GM19463 (cell line): ENCODE measurements around the gene CD55.
A peak's percentile ranks its signal among the peaks of the same experiment; 100 is the strongest.

ENCODE experiments used
- ATAC-seq: cut with Tn5 transposase; IDR thresholded peaks from one replicate; pipeline ENCODE4 v1.9.1; 2021; ENCODE audit warnings: mild to moderate bottlenecking, moderate library complexity; ENCODE audit not compliant: unreplicated experiment

CD55 gene

GRCh38 chr1:207328004-207328403 lies 6.5 kb downstream of the CD55 start:
- ATAC-seq = no peak

- no peak for ATAC-seq
Observed at GRCh38 chr1:207328908-207329440, 7.5 kb downstream of the CD55 start.

GRCh38 chr1:207329469-207329868 lies 8.0 kb downstream of the CD55 start:
- no peak for ATAC-seq

- no peak for ATAC-seq
Observed at GRCh38 chr1:207330011-207330710, 8.7 kb downstream of the CD55 start.

DNA sequence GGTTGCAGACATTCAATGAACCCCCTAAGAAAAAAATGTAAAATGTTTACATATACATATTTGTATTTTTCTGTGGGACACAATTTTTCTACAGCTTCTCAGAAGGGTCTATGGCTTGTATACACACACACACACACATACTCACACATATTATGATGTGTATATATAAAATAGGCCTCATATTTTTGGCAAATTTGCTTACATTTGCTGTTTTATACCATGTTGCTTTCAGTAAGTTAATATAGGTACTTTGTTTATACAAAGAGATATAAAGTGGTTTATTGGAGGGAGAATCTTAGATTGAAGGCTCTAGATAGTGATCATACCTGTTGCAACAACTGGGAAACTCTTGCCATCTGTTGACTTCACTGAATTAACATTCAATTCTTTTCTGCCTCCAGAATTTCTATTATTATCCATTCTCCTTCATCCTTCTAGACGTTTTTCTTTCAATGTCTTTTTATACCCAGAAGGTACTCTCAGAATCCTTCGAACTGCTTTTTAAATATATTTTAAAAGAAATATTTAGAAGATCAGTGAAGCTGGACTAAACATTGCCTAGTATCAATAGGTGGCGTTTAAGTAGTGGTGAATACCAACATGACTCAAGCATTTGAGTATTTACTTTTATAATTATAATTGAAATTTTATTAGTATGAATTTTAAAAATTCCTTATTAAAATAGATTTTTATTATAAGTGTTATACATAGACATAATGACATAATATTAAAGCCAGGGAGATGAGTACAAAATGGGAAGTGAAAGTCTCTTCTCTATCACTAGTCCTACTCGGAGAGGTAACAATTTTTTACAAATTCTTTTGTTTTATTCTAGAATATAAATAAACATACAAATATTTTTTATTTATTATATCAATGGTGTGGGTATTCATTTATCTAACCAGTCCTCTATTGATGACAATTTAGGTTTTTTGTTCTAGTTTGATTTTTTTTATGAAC lies 10.2 kb downstream of the CD55 start:
- ATAC-seq = no peak

- no peak for ATAC-seq
Observed at GRCh38 chr1:207333009-207333600, 11.6 kb downstream of the CD55 start.

DNA sequence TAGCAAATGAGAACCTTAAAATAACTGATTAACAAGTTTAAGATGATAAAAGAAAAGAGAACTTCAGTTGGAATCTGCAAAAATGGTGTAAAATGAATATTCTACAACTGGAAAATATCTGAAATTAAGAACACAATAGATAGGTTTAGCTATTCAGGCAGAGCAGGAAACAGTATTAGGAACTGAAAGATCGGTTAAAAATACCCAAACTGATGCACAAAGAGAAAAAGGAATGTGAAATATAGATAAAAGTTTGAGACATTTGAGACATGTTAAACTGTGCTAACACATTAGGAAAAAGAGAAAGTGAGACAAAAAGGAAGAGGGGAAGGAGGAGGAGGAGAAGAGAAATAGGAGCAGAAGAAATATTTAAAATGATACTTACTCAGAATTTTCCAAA lies 12.1 kb downstream of the CD55 start:
- ATAC-seq = no peak

DNA sequence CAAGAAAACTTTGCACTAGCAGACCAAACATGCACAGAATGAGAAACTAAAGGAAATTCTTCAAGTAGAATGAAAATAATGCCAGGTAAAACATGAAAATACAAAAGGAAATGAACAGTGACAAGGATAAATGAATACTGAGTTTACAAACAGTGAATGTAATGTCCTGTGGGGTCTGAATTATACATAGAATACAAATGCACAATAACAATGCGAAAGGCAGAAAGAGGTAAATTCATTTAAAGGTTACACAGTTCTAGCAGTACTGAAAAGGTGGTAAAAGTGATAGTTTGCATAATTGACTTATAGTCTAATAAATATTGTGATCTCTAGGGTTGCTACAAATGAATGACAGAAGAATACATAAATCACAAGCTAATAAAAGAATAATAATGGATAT lies 12.9 kb downstream of the CD55 start:
- ATAC-seq = no peak

DNA sequence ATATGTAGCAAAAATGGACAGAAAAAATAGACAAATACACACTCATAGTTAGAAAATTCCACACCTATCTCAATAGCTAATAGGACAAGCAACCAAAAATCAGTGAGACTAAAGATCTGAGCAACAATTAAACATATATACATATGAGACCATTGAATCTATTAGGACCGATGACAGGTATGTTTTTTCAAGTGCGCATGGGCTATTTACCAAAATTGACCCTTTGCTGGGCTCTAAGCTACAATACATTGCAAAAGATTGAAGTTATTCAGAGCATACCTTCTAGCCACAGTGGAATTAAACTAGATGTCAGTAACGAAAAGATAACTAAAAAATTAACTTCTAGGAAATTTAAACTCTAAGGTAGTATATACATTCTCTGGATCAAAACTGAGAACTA lies 13.7 kb downstream of the CD55 start:
- no peak for ATAC-seq

DNA sequence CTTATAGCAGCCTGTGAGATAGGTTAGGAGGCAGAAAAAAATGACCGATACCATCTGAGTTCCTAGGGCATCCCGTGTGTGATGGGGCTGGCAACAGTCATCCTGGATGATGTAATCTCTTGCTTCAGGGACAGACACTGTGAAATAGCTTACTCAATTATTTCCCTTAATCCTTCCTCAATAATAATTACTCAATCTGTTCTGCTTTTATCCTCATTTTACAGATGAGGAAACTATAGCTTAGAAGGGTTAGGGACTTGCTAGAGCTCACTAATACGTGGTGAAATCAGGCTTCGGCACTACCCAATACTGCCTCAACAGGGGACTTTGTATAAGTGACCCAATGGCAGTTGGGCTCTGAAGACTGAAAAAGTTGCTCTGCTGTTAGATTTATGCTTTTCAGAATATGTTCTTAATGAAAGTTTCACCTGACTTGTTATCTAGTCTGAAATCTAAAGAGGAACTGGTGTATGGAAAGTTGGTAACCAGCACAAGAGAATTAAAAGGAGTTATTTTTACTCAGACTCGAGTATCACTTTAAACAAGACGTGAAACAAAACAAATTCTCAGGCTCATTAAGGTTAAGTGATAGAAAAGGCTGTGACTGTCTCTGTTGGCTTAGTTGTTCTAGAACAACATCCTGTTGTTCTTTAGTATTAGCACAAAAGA lies 14.4 kb downstream of the CD55 start:
- ATAC-seq = peak; percentile 66

DNA sequence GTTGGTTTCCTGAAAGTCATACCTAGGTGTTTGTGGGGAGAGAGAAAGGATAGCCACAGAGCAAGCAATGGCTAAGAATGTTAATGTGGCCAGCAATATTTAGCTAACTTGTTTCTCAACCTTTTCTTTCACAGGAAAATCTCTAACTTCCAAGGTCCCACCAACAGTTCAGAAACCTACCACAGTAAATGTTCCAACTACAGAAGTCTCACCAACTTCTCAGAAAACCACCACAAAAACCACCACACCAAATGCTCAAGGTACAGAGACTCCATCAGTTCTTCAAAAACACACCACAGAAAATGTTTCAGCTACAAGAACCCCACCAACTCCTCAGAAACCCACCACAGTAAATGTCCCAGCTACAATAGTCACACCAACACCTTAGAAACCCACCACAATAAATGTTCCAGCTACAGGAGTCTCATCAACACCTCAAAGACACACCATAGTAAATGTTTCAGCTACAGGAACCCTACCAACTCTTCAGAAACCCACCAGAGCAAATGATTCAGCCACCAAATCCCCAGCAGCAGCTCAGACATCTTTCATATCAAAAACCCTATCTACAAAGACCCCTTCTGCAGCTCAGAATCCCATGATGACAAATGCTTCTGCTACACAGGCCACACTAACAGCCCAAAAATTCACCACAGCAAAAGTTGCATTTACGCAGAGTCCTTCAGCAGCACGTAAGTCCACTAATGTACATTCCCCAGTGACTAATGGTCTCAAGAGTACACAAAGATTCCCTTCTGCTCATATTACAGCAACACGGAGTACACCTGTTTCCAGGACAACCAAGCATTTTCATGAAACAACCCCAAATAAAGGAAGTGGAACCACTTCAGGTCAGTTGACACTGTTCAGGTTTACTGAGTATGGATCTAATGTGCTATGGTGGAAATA lies 15.3 kb downstream of the CD55 start:
- peak; percentile 61 for ATAC-seq

- no peak for ATAC-seq
Observed at GRCh38 chr1:207342332-207342731, 20.9 kb downstream of the CD55 start.

DNA sequence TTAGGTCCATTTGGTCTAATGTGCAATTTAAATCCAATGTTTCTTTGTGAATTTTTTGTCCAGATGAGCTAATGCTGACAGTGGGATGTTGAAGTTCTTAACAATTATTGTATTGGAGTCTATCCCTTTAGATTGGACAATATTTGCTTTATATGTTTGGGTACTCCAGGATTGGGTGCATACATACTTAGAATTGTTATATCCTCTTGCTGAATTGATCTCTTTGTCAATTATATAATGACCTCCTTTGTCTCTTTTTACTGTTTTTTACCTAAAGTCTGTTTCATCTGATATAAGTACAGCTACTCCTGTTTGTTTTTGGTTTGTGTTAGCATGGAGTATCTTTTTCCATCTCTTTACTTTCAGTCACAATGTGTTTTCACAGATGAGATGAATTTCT lies 22.2 kb downstream of the CD55 start:
- ATAC-seq = no peak

GRCh38 chr1:207344221-207344620 lies 22.7 kb downstream of the CD55 start:
- no peak for ATAC-seq

- no peak for ATAC-seq
Observed at GRCh38 chr1:207345644-207346477, 24.4 kb downstream of the CD55 start.

DNA sequence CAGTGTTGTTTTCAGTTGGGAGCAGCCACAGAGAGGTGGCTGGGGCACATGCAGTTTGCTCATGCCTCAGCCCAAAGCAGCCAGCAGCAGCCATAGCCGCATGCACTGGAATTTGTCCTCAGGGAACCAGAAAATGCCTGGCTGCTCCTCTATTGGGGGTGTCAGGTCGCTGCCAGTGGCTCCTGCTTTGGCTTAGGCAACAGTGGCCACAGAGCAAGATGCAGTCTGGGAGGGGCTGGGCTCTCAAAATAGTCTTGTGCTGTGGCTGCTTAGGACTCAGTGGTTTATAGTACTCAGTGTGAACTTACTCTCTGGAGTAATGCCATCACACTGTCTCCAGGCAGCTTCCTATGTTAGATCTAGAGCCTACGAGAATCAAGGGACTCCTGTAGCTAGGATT lies 25.0 kb downstream of the CD55 start:
- no peak for ATAC-seq

DNA sequence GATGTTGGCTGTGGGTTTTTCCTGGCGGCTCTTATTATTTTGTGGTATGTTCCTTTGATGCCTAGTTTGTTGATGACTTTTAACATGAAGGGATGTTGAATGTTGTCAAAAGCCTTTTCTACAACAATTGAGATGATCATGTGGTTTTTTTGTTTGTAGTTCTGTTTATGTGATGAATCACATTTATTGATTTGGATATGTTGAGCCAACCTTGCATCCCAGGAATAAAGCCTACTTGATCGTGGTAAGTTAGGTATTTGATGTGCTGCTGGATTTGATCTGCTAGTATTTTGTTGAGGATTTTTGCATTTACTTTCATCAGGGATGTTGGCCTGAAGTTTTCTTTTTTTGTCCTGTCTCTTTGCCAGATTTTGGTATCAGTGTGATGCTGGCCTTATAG lies 28.5 kb downstream of the CD55 start:
- ATAC-seq = no peak

DNA sequence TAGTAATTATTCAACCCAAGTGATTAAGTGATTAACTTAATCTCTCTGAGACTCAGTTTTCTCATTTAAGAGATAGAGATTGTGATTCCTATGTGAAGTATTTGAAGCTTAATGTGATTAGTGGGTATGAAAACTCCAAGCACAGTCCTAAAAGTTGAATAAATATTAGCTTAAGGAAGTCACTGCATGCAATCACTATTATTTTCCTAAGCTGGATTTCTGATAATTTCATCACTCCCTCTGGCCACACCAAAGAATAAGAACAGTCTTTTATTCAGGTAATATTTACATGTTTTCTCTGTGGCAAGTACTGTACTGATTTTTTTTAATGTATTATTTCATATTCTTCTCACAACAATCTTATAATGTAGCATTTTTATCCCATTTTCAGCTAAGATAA lies 31.1 kb downstream of the CD55 start:
- ATAC-seq = no peak

DNA sequence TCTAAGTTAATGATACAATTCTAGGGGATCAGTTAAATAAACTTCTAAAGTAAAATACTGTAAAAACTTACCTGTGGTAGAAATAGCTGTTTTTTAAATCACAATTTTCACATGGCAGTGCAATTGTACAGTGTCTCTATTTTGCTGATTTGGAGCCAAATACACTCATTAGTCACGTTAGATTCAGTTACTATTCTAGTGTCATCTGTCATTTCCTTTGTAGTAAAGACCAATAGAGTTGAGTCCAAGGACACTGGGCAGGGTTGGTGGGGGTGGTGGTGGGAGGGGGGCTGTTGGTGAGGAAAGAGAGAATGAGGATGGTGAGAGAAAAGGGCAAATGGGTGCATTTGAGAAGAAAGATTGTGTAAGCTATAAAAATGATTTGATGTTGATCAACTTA lies 33.6 kb downstream of the CD55 start:
- ATAC-seq = no peak
